Pulmonary artery endothelial cell (primary cell): ENCODE results near the gene CCR4. TPM values are rescaled to one million over a fixed set of nuclear protein-coding genes. Genes with fewer than 3 reads are reported as not detected.
"Not testable (repeated sequence)": the region's sequence is repeated elsewhere in the genome, so short reads cannot be mapped to it uniquely, and the experiment has no call there.

Experiments used
- DNase-seq: peaks from one replicate; pipeline ENCODE4 v3.0.0-alpha.2; 2011; ENCODE audit warnings: low read depth, low spot score
- total RNA-seq: library from RNA; depleted of rRNA; stranded (reverse); fragments of >200 nt; gene quantifications from 2 replicates; pipeline ENCODE4 v1.2.3, GENCODE V29; 2014

CCR4 gene
- total RNA-seq, 1 donor from 2014 or later, result not detected

DNA sequence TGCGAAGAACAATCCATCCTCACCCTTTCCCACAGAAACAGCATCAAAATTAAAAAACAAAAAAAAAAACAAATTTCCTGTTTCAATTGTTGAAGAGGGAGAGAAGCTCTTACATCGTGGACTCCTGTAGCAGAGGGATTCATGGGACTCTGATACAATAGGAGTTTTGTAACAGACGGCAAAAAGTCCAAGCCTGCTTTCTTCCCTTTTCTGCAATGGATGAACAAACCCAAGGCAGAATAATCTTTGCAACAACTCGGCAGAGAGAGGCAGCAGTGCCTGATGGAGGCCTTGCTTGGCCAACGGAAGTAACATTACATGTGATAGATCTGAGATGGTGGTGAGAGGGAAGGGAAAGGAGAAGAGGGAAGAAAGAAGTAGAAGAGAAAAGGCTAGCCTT, 26.9 kb downstream of the CCR4 start:
- no peak for DNase-seq

DNA sequence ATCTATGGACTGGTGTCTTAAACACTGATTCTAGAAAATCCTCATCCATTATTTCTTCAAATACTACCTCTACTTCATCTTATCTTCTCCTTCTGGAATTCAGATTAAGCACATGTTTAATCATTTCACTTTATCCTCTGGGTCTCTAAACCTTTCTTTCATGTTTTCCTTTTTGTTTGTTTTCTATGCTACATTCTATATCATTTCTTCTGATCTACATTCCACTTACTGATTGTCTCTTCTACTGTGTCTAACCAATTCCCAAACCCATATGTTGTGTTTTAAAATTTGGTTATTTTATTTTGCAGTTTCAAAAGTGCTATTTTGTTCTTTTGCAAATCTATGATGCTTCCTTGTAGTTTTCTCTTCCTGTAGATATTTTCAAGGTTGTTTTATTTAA, 31.7 kb downstream of the CCR4 start:
- no peak for DNase-seq

DNA sequence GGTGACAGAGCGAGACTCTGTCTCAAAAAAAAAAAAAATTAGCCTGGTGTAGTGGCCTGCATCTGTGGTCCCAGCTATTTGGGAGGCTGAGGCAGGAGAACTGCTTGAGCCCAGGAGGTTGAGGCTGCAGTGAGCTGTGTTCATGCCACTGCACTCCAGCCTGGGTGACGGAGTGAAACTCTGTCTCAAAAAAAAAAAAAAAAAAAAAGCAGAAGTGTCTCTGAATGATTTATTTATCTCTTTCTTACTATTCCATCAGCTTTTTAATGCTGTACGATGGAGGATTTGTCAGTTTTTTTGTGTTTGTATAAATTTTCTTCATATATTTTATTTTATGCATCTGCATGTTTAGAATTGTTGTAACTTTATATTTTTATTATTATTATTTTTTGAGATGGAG, 33.5 kb downstream of the CCR4 start:
- not testable (repeated sequence) for DNase-seq

DNA sequence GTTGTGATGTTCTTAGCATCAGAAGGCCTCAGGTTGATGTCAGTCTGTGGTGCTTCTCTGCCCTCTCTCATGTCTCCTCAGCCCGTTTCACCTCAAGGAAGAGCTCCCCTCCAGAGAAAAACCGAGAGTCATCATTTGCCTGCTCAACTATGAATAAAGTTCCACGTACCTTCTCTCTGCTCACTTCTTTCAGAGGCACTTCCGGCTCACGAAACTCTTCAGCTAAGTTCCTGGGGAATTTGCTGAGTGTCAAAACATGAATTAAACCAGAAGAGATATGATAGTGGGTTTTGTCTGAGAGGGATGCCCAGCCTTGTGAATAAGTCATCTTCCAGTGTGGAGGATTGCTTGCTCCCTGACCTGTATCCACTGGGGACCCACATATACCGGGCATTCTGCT, 37.7 kb downstream of the CCR4 start:
- DNase-seq, result no peak

DNA sequence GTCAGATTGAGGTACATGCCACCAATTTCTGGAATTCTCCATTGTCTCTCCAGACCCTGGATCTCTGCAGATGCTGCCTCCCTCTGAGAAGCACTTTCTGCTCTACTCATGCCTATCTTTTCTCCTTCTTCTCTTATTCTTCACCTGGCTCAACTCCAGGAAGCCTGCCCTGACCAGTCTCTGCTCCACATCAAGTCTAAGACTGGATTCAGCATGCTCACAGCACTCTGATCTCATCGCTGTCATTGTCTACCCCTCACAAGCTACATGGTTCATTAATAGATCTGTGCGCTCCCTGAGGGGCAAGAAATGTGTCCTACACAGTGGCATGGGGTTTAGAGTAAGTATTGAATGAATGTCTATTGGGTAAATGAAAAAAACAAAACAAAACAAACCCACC, 38.7 kb downstream of the CCR4 start:
- DNase-seq, result no peak

DNA sequence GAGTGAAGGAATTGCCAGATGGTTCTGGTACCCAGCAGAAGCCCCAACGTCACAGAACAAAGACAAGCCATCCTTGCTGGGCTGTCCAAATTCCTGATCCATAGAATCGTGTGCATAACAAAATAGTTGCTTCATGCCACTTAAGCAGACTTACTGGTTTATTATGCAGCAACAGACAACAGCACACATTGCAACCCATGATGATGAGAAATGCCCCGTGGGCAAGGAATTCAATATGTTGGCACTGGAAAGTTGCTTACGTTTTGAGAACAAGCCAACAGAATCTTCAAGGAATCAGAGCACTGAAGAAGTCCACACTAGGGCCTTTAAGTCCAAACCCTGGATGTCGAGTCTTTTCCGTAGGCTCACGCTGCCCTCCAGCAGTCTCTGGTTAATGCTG, 40.3 kb downstream of the CCR4 start:
- no peak for DNase-seq

DNA sequence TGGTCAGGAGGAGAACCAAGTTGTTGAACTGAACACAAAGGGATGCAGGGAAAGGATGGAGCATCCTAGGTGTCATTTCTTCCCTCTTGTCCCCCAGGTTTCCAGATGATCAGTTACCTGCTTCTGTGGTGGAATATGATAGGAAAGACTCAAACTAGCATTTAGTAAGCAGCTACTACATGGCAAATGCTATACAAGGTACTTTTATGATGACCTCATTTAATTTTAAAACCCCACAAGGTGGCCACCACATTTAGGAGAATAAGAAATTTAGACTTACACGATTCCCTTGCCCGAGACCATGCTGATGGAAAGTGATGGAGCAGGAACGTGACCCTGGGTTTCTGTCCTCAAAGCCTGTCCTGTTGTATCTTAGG, 40.9 kb downstream of the CCR4 start:
- DNase-seq, result no peak

DNA sequence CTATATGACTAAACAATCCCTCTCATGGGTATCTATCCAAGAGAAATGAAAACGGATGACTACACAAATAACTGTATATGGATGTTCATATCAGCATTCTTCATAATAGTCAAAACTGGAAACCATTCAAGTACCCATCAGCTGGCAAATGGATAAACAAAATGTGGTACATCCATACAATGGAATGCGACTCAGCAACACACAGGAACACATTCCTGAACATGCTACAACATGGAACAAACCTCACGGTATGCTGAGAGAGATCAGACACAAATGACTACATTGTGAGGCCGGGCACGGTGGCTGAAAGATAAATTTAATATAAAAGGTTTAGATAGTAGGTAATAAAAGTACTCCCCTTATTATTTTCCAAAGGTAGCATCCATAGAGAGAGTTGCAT, 42.6 kb downstream of the CCR4 start:
- no peak for DNase-seq

DNA sequence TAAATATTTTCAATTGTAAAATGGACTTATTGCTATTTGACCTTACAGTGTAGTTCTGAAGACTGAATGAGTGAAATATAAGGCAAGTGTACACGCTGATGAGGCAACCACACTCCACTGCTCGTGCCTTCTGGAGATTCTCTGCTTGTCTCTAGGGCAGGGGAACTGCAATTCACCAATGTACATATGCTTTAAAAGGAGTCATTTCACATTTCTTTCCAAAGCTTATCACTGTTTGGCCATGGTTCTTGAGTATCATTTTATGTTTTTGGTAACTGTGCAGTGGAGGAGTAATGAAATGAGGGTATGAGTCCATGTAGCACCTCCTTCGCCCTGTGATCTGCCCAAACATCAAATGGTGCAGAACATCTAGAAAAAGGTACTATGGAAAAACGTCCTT, 43.7 kb downstream of the CCR4 start:
- DNase-seq, result no peak

DNA sequence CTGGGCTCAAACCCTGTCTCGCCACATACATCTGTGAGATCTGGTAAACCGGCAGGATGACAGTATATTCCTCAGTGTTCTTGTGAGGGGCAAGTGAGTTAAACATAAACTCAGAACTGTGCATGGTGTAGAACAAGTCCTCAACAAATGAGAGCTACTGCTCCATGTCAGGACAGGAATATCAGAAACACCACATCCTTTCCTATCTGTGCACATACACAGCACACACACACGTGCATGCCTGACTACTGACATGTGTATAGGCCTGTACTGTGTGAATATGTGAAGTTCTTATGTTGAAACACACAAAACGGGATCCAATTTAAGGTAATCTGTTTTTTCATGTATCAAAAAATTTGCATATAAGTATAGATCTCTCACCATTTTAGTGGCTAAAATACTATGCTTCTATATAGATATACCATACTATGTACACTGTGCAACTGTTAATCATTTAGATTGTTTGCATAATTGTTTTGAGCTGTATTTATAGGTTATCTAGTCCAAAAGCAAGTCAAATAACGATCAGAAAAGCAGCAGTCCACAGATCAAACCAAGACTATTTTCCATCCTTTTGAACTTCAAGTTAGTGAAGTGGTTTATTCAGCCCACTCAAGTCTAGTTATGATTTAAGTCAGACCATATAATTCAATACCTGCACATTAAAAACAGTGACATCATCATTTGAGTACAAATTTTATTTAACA, 44.8 kb downstream of the CCR4 start:
- no peak for DNase-seq

DNA sequence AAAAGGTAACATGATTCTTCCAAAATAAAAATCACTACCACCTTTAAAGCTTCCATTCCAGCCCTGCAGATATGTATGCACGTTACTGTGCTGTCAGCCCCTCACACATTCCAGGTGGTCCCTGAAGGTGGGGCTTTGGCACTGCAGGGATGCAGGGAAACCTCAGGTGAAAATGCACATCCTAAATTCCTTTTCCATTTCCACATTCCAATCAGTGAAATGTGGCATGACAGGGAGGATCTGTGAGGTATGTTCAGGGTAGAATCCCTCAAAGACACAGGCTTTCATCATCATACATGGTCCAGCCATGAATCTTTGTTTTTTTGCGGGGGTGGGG, 45.3 kb downstream of the CCR4 start:
- DNase-seq, result no peak

DNA sequence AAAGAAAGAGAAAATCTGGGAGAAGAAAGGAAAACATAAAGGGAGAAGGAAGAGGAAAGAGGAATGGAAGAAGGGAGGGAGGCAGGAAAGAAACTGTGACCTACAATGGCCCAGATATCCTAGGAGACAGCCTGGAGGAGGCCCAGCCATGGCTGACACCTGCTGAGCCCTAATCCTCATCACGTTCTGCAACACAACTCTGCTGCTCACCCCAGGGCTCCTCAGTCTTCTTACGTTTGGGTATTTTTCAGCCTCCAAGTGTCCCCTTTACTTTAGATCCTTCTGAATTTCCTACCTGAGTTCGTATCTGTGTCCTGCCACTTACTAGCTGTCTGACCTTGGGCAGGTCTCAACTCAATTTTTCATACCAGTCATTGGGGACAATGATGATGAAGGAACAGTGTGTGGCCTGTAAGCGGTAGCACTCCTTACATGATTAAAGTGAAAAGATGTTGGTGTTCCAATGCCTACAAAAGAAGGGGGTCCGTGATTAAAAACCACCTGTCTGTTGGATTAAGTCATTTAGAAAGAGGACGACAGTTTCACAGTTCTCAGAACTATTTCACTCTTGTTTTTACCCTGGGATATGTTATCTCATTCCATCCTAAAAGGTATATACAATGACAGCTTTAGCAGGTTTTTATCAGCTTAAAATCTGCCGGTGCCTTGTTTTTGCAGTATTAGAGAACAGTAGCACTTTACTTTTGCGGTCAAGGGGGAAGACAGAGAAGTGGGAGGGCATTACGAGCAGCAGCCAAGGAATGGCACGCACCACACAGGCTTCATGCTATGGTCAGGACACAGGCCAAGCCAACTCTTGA, 47.4 kb downstream of the CCR4 start:
- DNase-seq, result no peak

DNA sequence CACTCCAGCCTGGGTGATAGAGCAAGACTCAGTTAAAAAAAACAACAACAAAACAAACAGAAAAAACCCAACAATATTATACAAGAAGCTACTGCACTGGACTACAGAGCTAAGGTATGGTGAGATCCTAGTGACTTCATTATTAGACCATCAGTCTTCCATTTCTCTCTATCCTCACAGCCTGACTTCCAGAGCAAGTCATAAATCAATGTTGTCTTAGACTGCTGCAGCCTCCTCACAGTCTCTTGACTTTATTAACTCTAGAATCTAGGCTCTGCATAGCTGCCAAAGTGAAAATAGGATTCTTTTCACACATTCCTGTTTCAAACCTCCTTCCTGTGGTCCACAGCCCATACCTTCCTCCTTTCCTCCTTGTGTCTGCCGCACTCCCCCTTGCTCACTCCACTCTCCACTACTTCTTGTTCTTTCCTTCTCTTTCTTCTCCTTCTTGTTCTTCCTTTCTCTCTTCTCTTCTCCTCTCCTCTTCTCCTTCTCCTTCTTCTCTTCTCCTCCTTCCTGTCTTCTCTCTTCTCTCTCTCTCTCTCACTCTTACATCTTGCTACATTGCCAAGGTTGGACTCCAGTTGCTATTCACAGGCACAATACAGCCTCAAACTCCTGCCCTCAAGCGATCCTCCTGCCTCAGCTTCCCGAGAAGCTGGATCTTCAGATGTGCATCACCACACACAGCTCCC, 49.4 kb downstream of the CCR4 start:
- no peak for DNase-seq

DNA sequence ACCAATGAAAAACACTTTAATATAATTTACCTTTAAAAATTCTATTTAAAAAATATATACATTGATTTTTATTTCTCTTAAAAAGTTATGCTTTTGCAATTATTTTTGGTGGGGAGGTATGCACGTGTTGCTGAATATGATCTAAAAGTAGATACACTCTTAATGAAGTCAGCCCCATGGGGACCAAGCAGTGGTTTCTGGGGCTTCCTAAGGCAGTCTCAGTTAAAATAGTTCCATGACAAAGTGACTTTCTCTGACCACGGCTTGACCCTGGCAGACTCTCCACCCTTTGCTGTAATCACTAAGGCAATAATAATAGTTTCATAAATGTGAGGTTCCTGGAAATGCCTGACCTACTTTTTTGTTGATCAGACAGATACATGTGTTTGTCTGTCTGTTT, 50.4 kb downstream of the CCR4 start:
- no peak for DNase-seq

DNA sequence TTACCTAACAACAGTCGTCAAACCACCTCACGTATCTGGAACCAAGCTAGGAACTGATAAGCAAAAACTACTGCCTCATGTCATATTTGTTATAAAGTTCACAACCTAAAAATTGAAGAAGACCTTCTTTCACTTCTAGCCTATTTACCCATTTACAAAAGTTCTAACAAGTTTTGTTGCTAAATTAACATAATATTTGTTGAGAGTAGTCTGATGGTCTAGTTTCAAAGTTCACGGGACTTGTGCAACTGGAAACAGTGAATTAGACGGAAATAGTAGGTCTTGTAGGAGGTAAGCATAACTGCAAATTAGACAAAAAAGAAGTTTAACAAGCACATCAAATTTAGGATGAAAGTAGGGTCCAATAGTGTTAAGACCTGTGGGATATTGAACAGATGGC, 51.9 kb downstream of the CCR4 start:
- no peak for DNase-seq

DNA sequence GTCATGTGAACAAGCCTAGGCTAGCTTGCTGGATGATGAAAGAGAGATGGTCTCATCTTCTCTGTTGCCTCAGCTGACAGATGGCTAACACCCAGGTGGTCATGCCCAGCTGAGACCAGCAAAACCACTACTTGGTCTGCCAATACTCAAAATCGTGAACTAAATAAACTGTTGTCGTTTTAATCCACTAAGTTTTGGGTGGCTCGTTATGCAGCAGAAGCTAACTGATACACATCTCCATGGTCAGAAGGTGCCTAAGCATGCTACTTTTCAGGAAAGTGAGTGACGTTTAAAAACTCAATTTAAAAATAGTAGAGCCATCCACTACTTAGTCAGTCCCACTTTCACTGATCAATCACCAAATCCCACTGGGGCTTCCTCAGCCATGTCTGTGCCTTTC, 52.8 kb downstream of the CCR4 start:
- no peak for DNase-seq

DNA sequence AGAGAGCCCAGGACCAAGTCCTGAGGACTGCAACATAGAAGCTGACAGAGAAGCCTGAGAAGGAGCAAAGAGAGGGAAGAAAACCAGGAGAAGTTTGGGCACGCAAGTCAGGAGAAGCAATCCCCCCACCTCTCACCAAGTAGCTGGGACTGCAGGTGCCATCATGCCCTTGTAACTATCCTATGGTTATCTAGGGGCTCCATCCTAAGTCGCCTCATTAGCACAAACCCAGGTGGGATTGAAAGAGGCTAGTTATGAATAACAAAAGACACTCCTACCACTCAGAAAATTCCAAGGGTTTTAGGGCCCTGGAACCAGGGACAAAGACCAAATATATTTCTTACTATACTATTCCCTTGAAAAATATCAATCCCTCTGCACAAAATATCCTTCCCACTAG, 53.5 kb downstream of the CCR4 start:
- DNase-seq, result no peak

Other genes with a start within 250 kb of the CCR4 start
- not detected in 2 replicates for gene TRIM71, start 133.6 kb upstream of the CCR4 start, total RNA-seq
- 51.6 and 61.5 TPM in 2 replicates for gene GLB1, start 145.5 kb downstream of the CCR4 start, total RNA-seq
- 6.5 and 11.1 TPM in 2 replicates for gene TMPPE, start 145.5 kb downstream of the CCR4 start, total RNA-seq
- 192 and 210 TPM in 2 replicates for gene CRTAP, start 162.4 kb downstream of the CCR4 start, total RNA-seq